ENCODE data around the gene CALML4.
A peak's percentile ranks its signal among the peaks of the same experiment; 100 is the strongest.
"Not testable (repeated sequence)": the region's sequence is repeated elsewhere in the genome, so short reads cannot be mapped to it uniquely, and the experiment has no call there.

CALML4 gene

DNA sequence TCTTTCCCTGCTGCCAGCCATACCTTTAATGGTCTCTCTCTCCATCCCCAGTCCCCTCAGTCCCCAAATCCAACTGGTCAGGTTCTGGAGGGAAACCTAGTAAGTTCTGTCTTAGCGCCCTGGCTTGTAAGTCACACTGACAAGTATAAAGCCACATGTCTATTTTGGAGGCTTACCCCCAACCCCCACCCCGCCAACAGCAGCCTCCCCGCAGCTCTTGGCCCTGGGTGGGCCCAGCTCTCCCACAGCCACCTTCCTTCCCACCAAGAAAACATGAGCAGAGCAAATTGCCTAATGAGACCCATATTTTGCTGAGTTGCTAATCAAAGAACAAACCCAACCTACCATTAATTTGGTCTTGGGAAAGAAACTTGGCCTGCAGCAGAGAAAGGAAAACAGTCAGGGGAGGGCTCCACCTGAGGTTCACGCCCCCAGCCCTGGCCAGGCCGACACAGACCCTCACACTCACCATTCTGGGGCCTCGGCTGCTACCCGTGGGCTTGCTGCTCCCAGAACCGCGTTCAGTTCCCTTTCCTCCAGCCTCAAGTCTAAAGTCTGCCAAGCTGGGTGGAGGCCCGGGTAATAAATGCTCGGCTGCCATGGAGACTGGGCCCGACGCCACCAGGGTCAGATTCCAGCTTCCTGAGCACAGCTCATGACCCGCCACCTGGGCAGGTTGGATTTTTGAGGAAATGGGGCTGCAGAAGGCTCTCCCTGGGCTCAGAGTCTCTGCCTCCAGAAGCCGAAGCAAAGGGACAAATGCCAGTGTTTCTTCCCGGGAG lies at the start of gene CALML4:
TSS of gene CALML4 (minus strand) at position 557 of the 782 bp plus-strand sequence. CDS start at position 472, 85 bp downstream.
- peak; percentile 97 for DNase-seq (ENCODE audit: low spot score)

- peak; percentile 79 for DNase-seq (ENCODE audit: low spot score)
Observed at GRCh38 chr15:68252925-68253534, 47.9 kb upstream of the CALML4 start.

- DNase-seq (ENCODE audit: low spot score) = no peak
Observed at GRCh38 chr15:68249058-68249713, 44.1 kb upstream of the CALML4 start.

DNA sequence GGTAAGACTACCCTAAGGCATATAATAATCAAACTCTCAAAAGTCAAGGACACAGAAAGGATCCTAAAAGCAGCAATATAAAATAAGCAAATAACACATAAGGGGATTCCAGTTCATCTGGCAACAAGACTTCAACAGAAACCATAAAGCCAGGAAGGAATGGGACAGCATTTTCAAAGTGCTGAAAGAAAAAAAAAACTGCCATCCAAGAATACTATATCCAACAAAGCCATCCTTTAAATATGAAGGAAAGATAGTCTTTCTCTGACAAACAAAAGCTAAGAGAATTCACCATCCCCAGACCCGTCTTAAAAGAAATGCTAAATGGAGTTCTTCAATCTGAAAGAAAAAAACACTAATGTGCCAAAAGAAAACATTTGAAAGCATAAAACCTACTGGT lies 39.1 kb upstream of the CALML4 start:
- no peak for DNase-seq (ENCODE audit: low spot score)

- no peak for DNase-seq (ENCODE audit: low spot score)
Observed at GRCh38 chr15:68241088-68241935, 36.2 kb upstream of the CALML4 start.

DNA sequence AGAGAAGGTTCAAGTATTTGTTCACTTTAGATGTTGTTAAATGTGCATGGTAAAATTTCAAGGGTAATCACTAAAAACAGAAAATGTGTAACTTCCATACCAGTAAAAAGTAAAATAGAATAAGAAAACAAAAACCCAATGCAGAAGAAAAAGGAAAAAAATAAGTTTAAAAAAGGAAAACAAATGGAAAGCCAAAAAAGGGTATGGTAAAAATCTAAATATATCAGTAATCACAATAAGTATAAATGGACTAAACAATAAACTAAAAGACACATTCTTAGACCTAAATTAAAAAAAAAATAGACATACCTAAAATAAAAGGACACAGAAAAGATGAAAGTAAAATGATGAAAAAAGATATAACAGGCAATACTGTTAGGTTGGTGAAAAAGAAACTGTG lies 33.9 kb upstream of the CALML4 start:
- no peak for DNase-seq (ENCODE audit: low spot score)

GRCh38 chr15:68235022-68235421 lies 29.9 kb upstream of the CALML4 start:
- DNase-seq (ENCODE audit: low spot score) = no peak

GRCh38 chr15:68234520-68234919 lies 29.4 kb upstream of the CALML4 start:
- DNase-seq (ENCODE audit: low spot score) = not testable (repeated sequence)

DNA sequence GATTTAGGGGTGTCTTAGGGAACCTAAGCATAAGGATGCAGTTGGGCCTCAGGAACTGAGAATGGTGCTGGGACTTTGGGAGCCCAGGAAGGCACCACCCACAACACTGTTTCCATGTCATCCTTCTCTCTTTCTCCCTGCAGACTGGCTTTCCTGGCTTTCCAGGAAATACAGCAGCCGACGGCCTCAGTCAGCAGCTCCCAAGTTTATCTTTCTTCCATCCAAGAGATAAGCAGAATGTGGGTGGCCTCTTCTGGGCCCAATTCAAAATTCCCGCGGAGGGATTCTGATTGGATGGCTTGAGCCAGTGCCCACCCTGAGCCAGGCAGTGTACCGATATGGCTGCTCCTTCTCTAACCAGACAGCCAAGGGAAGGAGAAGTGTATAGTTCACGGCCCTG lies 28.9 kb upstream of the CALML4 start:
- no peak for DNase-seq (ENCODE audit: low spot score)

- DNase-seq (ENCODE audit: low spot score) = no peak
Observed at GRCh38 chr15:68232937-68233336, 27.8 kb upstream of the CALML4 start.

GRCh38 chr15:68232449-68232848 lies 27.3 kb upstream of the CALML4 start:
- no peak for DNase-seq (ENCODE audit: low spot score)

GRCh38 chr15:68231102-68231818 lies 26.1 kb upstream of the CALML4 start:
- DNase-seq (ENCODE audit: low spot score) = no peak

- DNase-seq (ENCODE audit: low spot score) = no peak
Observed at GRCh38 chr15:68230157-68231100, 25.3 kb upstream of the CALML4 start.

DNA sequence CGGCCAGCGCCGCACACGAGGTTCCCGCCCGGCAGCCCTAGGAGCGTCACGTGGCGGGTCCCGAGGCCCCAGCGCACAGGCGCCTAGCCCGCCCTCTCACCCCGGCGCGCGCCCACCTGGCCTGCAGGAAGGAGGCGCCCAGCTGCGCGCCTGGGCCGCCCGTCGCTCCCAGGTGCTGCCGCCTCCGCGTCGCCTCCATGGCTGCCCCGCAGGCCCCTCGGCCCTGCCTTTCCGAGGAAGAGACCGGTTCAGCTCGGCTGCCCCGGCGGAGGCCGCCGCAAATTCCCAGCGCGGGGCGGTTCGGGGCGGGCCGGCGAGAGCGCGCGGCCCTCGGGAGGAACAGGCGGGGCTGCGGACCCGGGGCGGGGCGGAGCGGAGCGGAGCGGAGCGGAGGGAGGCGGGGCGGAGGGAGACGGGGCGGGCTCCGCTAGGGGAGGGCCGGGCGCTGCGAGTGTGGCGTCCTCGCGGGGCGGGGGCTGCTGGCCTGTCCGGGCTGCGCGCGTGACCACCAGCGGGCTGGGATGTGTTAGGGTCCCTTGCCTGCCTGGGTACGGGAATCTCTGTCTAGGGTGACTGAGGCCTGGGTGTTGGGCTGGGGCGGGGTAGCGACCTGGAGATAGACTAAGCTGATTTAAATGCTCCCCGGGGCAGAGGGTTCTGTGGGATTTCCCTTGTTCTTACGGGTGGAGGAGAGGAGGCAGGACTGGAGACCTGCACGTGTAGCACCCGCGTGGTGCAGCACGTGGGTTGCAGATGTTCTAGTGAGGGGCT lies 24.4 kb upstream of the CALML4 start, which contains the start of gene CLN6:
TSS of gene CLN6 (minus strand) at position 343 of the 771 bp plus-strand sequence. CDS start at position 199, 144 bp downstream.
- peak; percentile 91 for DNase-seq (ENCODE audit: low spot score)

GRCh38 chr15:68228971-68229385 lies 23.8 kb upstream of the CALML4 start:
- no peak for DNase-seq (ENCODE audit: low spot score)

DNA sequence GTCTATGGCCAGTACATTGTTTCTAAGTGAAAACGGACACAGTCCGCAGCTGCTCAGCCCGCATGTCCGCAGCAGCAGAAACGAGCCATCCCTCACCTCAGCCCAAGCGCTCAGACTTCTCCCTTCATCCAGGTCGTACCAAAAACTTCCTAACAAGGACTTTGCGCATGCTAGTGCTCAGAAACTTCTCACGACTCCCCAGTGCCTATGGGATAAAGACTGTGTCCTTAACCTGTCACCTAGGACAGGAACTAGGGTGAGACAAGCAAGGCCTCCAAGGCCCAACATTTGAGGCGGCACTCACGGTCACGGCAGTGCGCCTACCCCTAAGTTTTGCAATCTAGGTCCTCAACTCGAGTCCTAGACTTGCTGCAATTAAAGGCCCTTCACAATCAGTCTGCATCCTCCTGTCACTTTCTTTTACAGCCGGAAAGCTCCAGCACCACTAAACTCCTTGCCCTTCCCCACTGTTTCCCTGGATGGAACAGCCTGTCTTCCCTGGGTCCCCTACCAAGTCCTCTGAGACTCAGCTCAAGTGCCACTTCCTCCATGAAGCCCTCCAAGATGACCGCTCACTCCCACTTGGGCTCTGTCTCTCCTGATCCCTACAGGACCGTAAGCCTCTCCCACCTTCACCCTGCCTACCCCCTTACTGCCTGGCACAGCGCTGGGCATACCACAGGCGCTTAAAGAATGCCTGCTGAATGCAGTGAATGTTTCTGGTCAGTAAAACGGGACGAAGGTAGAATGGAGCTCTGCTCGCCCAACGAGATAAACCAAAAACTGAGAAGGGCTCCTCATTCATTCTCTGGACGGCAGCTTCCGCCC lies 23.2 kb upstream of the CALML4 start:
- no peak for DNase-seq (ENCODE audit: low spot score)

- no peak for DNase-seq (ENCODE audit: low spot score)
Observed at GRCh38 chr15:68227643-68228142, 22.6 kb upstream of the CALML4 start.

DNA sequence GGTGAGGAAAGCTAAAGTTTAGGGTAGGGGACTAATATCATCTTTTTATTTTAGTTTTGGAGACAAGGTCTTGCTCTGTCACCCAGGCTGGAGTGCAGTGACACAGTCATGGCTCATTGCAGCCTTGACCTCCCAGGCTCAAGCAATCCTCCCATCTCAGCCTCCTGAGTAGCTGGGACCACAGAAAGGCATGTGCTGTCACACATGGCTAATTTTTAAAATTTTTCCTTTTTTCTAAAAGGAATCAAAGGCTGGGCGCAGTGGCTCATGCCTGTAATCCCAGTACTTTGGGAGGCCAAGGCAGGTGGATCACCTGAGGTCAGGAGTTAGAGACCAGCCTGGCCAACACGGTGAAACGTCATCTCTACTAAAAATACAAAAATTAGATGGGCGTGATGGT lies 20.3 kb upstream of the CALML4 start:
- not testable (repeated sequence) for DNase-seq (ENCODE audit: low spot score)

All from HuH-7.5 (cell line).